Measurements from ENCODE around the gene ADCY5. TPM values are rescaled to one million over a fixed set of nuclear protein-coding genes. Genes with fewer than 3 reads are reported as not detected.

ADCY5 gene
- total and polyA plus RNA-seq, 2 donors (not counting 1 experiment from before 2014, with no cell fraction given) = not detected

- peaks cover 10 to 13% of the 10 kb centered on the region in 2 donors for H3K4me1 ChIP-seq (ENCODE audit: control insufficient read depth in 2 of 2, insufficient read depth in 2 of 2, low read length in 2 of 2)
- intact Hi-C loops (cut with micrococcal nuclease) = loop anchor here (2.0 kb wide), 1 partner anchor 111 kb away; no protein-coding TSS in a partner anchor
- ChIA-PET POLR2A (no interaction called here), CTCF (interaction anchor here (1.3 kb wide), 1 partner anchor 111 kb away, joined by 4 read pairs; no protein-coding TSS in a partner anchor)
- peak overlapping the region in 4 of 5 experiments; percentile 25 to 65 (median 51) for H3K4me3 ChIP-seq (ENCODE audit: control extremely low read depth in 1 of 5, extremely low read depth in 1 of 5, insufficient read depth in 1 of 5, low read depth in 2 of 5, low read length in 4 of 5)
- Mint-ChIP-seq H3K27me3 (peaks cover 53% of the 10 kb centered on the region), H3K4me1 (peaks cover 10% of the 10 kb centered on the region), H3K27ac (no peak overlapping the region), H3K4me3 (peak overlapping the region; percentile 19), H3K9me3 (ENCODE audit: insufficient read depth) (no peaks in the 10 kb centered on the region)
- peaks cover 0 to 51% (median 26%) of the 10 kb centered on the region in 4 experiments for H3K27me3 ChIP-seq (replicated peaks in 1 of 4; ENCODE audit: control extremely low read depth in 1 of 4, control insufficient read depth in 3 of 4, insufficient read depth in 4 of 4, low read length in 3 of 4)
- no peak overlapping the region for H3K27ac ChIP-seq (ENCODE audit: low read length in 2 of 2)
- H3K9ac ChIP-seq (ENCODE audit: low read length) = peak overlapping the region; percentile 62
- H3K4me2 ChIP-seq (replicated peaks; ENCODE audit: low read depth, low read length, poor library complexity, severe bottlenecking) = peak overlapping the region; percentile 92
- ATAC-seq (ENCODE audit: low read depth) = peak; percentile 61
- DNase-seq = peak; percentile 62
- no peaks in the 10 kb centered on the region for H4K20me1 ChIP-seq (ENCODE audit: control insufficient read depth, insufficient read depth, low read length, poor library complexity, severe bottlenecking)
- no peaks in the 10 kb centered on the region for H3K79me2 ChIP-seq (ENCODE audit: control insufficient read depth, insufficient read depth, low read length)
- TF ChIP-seq EZH2 (IDR thresholded peaks at IDR 0.05; ENCODE audit: borderline replicate concordance, insufficient read depth, low read depth, low read length, poor library complexity, severe bottlenecking) = no peak
- TF ChIP-seq, protein P1, sequence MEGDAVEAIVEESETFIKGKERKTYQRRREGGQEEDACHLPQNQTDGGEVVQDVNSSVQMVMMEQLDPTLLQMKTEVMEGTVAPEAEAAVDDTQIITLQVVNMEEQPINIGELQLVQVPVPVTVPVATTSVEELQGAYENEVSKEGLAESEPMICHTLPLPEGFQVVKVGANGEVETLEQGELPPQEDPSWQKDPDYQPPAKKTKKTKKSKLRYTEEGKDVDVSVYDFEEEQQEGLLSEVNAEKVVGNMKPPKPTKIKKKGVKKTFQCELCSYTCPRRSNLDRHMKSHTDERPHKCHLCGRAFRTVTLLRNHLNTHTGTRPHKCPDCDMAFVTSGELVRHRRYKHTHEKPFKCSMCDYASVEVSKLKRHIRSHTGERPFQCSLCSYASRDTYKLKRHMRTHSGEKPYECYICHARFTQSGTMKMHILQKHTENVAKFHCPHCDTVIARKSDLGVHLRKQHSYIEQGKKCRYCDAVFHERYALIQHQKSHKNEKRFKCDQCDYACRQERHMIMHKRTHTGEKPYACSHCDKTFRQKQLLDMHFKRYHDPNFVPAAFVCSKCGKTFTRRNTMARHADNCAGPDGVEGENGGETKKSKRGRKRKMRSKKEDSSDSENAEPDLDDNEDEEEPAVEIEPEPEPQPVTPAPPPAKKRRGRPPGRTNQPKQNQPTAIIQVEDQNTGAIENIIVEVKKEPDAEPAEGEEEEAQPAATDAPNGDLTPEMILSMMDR (IDR thresholded peaks at IDR 0.05) = no peak
- 15% methylated on average over 110 of the region's 110 CpGs for WGBS (ENCODE audit: insufficient coverage)
- no peaks in the 10 kb centered on the region for H3K36me3 ChIP-seq (replicated peaks in 1 of 2; ENCODE audit: control extremely low read depth in 1 of 2, control insufficient read depth in 1 of 2, extremely low read depth in 1 of 2, insufficient read depth in 2 of 2, low read length in 1 of 2)
- peaks cover 0 to 7% (median 0%) of the 10 kb centered on the region in 3 donors for H3K9me3 ChIP-seq (ENCODE audit: control extremely low read depth in 1 of 3, control insufficient read depth in 2 of 3, insufficient read depth in 1 of 3, low read length in 2 of 3)
- peak overlapping the region; percentile 77 for H2AFZ ChIP-seq (ENCODE audit: insufficient read depth, low read depth, low read length, poor library complexity, severe bottlenecking)
These were observed 957 bp downstream of the ADCY5 start for GRCh38 chr3:123447749-123448517.

DNA sequence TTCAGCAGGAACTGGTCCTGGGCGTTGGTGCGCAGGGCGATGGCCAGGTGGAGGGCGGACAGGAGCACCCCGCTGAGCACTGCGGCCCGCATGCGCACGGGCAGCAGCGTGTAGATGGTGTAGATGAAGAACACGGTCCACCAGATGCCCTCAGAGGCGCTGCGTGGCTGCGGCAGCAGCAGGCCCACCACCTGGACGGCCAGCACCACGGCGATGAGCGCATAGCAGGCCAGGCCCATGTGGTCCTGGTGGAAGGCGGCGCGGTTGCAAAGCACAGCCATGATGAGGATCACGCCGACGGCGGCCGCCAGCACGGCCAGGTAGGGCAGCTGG is 1.5 kb downstream of the ADCY5 start:
- no peak overlapping the region for H3K27ac Mint-ChIP-seq
- DNase-seq (no peak), ATAC-seq (ENCODE audit: low read depth) (no peak)
- Histone ChIP-seq H3K9me3 (ENCODE audit: control extremely low read depth in 1 of 3, control insufficient read depth in 2 of 3, insufficient read depth in 1 of 3, low read length in 2 of 3) (peaks cover 0 to 7% (median 0%) of the 10 kb centered on the region in 3 donors), H2AFZ (ENCODE audit: insufficient read depth, low read depth, low read length, poor library complexity, severe bottlenecking) (no peak overlapping the region), H3K9ac (ENCODE audit: low read length) (no peak overlapping the region), H3K4me1 (ENCODE audit: control insufficient read depth in 2 of 2, insufficient read depth in 2 of 2, low read length in 2 of 2) (peaks cover 10 to 13% of the 10 kb centered on the region in 2 donors), H4K20me1 (ENCODE audit: control insufficient read depth, insufficient read depth, low read length, poor library complexity, severe bottlenecking) (no peaks in the 10 kb centered on the region), H3K27me3 (replicated peaks in 1 of 4; ENCODE audit: control extremely low read depth in 1 of 4, control insufficient read depth in 3 of 4, insufficient read depth in 4 of 4, low read length in 3 of 4) (peaks cover 0 to 51% (median 26%) of the 10 kb centered on the region in 4 experiments), H3K79me2 (ENCODE audit: control insufficient read depth, insufficient read depth, low read length) (no peaks in the 10 kb centered on the region), H3K27ac (ENCODE audit: low read length in 2 of 2) (no peak overlapping the region), H3K4me3 (ENCODE audit: control extremely low read depth in 1 of 5, extremely low read depth in 1 of 5, insufficient read depth in 1 of 5, low read depth in 2 of 5, low read length in 4 of 5) (no peak overlapping the region), H3K36me3 (replicated peaks in 1 of 2; ENCODE audit: control extremely low read depth in 1 of 2, control insufficient read depth in 1 of 2, extremely low read depth in 1 of 2, insufficient read depth in 2 of 2, low read length in 1 of 2) (no peaks in the 10 kb centered on the region), H3K4me2 (replicated peaks; ENCODE audit: low read depth, low read length, poor library complexity, severe bottlenecking) (peak overlapping the region; percentile 92)
- intact Hi-C loops (cut with micrococcal nuclease) = no loop called here
- peaks cover 10% of the 10 kb centered on the region for H3K4me1 Mint-ChIP-seq
- no peaks in the 10 kb centered on the region for H3K9me3 Mint-ChIP-seq (ENCODE audit: insufficient read depth)
- CTCF ChIA-PET = no interaction called here
- peaks cover 53% of the 10 kb centered on the region for H3K27me3 Mint-ChIP-seq
- POLR2A ChIA-PET = no interaction called here
- H3K4me3 Mint-ChIP-seq = peak overlapping the region; percentile 74
- no peak for TF ChIP-seq EZH2 (IDR thresholded peaks at IDR 0.05; ENCODE audit: borderline replicate concordance, insufficient read depth, low read depth, low read length, poor library complexity, severe bottlenecking)
- TF ChIP-seq, protein P1 (IDR thresholded peaks at IDR 0.05) = no peak
- WGBS (ENCODE audit: insufficient coverage) = 93% methylated on average over 26 of the region's 27 CpGs
